ENCODE data around the gene METTL26.
A peak's percentile ranks its signal among the peaks of the same experiment; 100 is the strongest.

Gene METTL26

GRCh38 chr16:637081-638018 lies 1.2 kb upstream of the METTL26 start:
- DNase-seq = peak; percentile 66

GRCh38 chr16:635573-636205 lies 416 bp downstream of the METTL26 start:
- DNase-seq = no peak

GRCh38 chr16:634996-635395 lies 1.1 kb downstream of the METTL26 start:
- DNase-seq = no peak

- no peak for DNase-seq
Observed at GRCh38 chr16:634051-634670, 1.9 kb downstream of the METTL26 start.

- DNase-seq = no peak
Observed at GRCh38 chr16:633336-634050, 2.6 kb downstream of the METTL26 start.

DNA sequence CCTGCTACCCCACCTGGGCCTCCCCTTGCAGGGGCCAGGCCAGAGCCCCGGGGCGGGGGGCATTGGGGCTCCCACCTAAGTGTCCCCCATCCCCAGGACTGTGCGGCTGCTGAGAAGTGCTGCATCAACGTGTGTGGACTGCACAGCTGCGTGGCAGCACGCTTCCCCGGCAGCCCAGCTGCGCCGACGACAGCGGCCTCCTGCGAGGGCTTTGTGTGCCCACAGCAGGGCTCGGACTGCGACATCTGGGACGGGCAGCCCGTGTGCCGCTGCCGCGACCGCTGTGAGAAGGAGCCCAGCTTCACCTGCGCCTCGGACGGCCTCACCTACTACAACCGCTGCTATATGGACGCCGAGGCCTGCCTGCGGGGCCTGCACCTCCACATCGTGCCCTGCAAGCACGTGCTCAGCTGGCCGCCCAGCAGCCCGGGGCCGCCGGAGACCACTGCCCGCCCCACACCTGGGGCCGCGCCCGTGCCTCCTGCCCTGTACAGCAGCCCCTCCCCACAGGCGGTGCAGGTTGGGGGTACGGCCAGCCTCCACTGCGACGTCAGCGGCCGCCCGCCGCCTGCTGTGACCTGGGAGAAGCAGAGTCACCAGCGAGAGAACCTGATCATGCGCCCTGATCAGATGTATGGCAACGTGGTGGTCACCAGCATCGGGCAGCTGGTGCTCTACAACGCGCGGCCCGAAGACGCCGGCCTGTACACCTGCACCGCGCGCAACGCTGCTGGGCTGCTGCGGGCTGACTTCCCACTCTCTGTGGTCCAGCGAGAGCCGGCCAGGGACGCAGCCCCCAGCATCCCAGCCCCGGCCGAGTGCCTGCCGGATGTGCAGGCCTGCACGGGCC lies 3.4 kb downstream of the METTL26 start:
- no peak for DNase-seq

DNA sequence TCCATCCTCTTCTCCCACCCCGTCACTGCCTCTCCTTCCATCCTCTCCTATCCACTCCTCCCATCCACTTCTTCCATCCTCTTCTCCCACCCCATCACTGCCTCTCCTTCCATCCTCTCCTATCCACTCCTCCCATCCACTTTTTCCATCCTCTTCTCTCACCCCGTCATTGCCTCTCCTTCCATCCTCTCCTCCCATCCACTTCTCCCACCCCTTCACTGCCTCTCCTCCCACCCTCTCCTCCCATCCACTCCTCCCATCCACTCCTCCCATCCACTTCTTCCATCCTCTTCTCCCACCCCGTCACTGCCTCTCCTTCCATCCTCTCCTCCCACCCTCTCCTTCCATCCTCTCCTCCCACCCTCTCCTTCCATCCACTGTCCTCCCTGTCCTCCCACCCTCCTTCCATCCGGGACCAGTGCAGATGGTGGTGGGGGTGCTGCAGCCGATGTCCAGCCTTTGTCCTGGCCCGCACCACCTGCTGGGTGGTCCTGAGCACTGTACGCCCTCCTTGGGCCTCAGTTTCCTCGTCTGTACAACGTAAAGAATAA lies 4.2 kb downstream of the METTL26 start:
- no peak for DNase-seq

- no peak for DNase-seq
Observed at GRCh38 chr16:630815-631405, 5.2 kb downstream of the METTL26 start, which contains the start of gene WFIKKN1. WFIKKN1 (plus strand) TSS chr16:630985; CDS start chr16:631254, 269 bp downstream.

GRCh38 chr16:630249-630814 lies 5.8 kb downstream of the METTL26 start:
- DNase-seq = no peak

DNA sequence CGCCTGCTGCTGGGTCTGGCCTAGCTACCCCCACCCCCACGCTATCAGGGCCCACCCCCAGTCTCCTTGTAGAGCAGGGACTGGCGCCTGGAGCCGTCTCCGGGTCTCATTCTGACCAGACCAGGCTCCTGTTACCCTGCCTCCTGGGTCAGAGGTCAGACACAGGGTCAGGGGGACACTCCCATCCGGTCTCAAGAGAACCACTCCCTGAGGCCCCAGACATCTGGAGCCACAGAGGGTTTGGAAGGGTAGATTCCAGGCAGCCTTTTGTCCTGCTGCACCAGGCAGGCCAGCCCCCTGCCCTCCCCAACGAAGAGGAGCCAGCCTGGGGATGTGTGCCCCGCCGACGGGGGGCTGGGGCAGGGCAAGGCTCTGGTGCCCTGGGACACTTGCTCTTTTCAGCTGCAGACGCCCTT lies 6.3 kb downstream of the METTL26 start:
- DNase-seq = no peak

DNA sequence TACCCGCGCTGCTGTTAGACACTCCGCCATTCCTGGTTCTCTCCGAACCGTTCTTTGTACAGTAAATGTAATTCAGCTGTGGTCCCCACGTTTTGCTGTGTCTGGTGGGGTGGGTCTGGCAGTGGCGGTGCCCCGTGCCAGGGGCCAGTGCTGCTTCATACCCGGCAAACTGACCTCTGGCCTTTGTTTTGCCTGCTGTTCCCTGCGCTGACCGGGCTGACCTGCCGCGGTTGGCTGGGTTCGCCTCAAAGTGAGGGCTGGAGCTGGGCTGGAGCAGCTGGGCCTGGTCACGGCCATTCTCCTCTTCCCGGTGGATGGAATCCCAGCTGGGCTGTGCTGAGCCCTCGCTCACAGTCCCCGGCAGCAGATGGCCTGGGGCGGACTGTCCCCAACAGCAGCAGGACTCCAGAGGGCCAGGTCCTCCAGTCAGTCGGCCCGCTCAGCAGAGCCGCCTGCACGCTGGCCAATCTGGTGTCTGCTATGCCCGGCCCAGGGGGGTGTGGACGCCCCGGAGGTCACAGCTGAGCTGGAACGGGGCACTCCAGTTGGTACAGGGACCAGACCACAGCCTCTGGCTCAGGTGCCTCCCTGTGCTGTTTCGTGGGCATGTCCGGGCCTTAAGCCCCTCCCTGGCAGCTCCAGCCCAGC lies 6.8 kb downstream of the METTL26 start:
- no peak for DNase-seq

DNA sequence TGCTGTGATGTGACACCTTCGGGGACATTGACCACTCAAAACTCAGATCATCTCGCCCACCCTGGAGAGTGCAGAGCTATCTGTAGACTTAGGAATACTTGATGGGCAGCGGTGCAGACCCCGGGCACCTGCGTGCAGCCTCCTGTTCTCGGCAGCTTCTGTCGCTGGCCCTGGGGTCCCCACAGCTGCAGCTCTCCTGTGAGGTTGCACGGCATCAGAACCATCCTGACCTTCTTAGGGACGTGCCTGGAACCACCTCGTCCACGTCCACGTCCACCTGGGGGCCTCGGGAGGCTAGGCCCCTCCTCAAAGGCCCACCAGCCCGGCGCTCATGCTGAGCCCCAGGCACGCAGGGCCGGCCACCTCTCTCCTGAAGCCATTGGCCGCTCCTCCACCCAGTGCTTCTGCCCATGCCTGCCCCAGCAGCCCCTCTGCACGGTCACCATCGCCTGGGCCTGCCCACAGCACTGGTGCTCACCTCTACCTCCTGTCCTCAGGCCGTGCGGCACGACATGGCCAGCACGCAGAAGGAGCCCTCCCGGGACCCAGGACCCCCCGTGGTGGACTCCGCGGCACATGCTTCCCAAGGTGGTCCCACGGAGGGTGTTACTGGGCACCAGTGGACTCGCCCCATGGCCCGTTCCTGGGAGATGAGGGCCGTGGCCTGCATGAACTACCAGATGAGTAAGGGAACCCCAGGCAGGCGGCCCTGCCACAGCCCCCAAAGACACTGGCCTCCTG lies 7.6 kb downstream of the METTL26 start:
- no peak for DNase-seq

GRCh38 chr16:627454-628239 lies 8.5 kb downstream of the METTL26 start:
- peak; percentile 92 for DNase-seq

DNA sequence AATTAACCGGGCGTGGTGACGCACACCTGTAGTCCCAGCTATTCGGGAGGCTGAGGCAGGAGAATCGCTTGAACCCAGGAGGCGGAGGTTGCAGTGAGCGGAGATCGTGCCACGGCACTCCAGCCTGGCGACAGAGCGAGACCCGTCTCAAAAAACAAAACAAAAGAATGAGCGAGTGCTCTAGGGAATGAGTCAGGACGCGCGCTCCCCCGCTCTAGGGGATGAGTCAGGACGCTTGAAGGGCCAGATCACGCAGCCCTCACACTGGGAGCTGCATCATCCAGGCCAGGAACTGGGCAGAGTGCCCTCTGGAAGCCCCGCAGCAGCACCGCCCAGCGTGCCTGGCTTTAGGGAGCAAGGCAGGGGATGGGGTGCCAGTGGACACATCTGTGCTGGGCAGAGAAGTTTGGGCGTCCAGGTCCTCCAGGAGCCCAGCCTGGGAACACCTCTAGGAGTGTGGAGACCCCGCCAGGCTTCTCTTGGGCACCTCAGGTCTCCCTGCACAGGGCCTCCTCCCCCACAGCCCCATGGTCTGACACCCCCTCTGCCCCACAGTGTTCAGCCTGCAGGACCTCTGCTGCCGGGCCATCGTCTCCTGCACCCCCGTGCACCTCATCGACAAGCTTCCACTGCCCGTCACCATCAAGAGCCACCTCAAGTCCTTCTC lies 9.2 kb downstream of the METTL26 start:
- no peak for DNase-seq

DNA sequence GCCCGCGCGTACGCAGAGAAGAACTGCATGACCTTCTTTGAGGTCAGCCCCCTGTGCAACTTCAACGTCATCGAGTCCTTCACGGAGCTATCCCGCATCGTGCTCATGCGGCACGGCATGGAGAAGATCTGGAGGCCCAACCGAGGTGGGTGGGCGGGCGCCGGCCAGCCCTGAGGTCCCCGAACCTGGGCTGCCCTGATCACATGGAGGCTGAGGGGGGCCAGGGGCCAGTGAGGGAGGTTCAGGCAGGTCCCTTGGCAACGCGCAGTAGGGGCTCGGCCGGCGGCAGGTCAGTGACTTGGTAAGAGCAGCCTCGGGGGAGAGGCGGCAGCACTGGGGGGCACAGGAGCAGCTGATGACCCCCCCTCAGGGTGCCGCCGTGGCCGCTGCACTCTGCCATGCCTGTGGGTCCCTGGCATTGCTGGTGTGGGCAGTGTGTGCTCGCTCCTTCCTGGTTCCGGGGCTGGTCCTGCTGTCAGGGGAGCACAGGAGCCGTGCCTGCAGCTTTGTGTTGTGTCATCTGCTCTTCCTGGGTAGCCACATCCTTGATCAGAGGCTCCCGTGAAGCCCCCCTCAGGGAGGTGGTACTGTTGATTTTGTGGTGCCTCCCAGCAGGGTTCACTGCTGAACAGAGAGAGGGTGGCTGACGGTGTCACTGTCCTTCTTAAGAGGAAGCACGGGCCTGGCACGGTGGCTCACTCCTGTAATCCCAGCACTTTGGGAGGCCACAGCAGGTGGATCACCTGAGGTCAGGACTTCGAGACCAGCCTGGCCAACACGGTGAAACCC lies 9.9 kb downstream of the METTL26 start:
- DNase-seq = no peak

DNA sequence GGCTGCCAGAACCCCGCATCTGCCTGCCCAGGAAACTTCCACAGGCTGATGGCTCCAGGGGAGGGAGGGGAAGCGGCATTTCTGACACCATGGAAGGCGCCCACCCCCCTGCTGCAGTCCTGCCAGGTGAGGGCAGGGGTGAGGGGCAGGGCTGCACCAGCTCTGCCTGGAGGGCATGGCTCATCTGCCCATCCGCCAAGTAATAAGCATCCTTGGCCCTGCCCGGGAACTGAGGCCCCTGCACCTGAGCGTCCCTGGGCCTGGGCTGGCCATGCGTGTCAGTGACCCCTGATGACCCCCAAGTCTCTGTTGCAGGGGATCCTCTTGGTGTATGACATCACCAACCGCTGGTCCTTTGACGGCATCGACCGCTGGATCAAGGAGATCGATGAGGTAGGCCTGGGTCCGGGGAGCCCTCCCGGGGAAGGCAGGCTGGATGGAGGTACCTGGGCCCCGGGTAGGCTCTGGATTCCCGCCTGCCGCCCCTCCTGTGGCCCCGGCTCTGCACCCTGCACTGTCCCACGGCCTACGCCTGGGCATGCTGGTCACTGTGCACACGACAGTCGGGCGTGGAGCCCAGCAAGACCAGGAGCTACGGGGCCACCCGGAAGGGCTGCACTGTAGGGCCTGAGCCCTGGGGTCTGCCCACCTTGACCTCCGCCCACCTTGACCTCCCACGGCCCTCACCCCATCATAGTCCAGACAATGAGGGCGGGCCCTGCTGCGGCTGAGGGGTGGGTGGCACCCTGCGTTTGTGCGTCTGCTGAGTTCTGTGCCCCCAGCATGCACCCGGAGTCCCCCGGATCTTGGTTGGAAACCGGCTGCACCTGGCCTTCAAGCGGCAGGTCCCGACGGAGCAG lies 10.8 kb downstream of the METTL26 start:
- DNase-seq = no peak
